ENCODE data around the gene CDK5.

GRCh38 chr7:151088856-151089699, 31.4 kb upstream of the CDK5 start:
- TF ChIP-seq CTCF (IDR thresholded peaks at IDR 0.05): no peak
- no peak for TF ChIP-seq REST (IDR thresholded peaks at IDR 0.05)
- no peak for TF ChIP-seq EP300 (IDR thresholded peaks at IDR 0.05)
- no peak for TF ChIP-seq PHF8 (IDR thresholded peaks at IDR 0.05; ENCODE audit: borderline replicate concordance, low read depth)
- TF ChIP-seq RARB (CRISPR knock-in tag; IDR thresholded peaks at IDR 0.05): no peak

All from A549 (cell line).